ENCODE results near the gene TSPAN4. TPM values are rescaled to one million over a fixed set of nuclear protein-coding genes. Genes with fewer than 3 reads are reported as not detected.

The TSPAN4 gene
- total and polyA plus RNA-seq, 4 donors, result 68.3 to 197 (median 134) TPM

- Histone ChIP-seq H3K27me3 (ENCODE audit: control insufficient read depth in 3 of 3, insufficient read depth in 3 of 3, low read length in 2 of 3) (peaks cover 0 to 24% (median 12%) of the 10 kb centered on the region in 3 donors), H3K27ac (ENCODE audit: low read depth in 1 of 2, low read length in 1 of 2) (peak within 1 kb of the TSS; percentile 84 to 95), H3K4me1 (ENCODE audit: control insufficient read depth in 5 of 5, insufficient read depth in 5 of 5, low read length in 5 of 5) (peaks cover 0 to 61% (median 25%) of the 10 kb centered on the region in 5 donors), H3K4me3 (peak within 1 kb of the TSS; percentile 70), H3K36me3 (ENCODE audit: control insufficient read depth in 4 of 4, insufficient read depth in 4 of 4, low read length in 4 of 4) (peaks cover 0 to 16% (median 9%) of the 10 kb centered on the region in 4 donors), H3K9me3 (ENCODE audit: control insufficient read depth in 4 of 4, insufficient read depth in 3 of 4, low read length in 3 of 4) (no peaks in the 10 kb centered on the region), H3K9ac (ENCODE audit: insufficient read depth in 1 of 2, low read length in 2 of 2) (peak within 1 kb of the TSS; percentile 25 to 68)
- 2% methylated on average over 34 to 67 of the region's 67 CpGs for WGBS, 2 donors
- TF ChIP-seq CTCF (IDR thresholded peaks at IDR 0.05; ENCODE audit: control extremely low read depth, extremely low read depth), result no peak
- DNase-seq, result peak; percentile 46 to 68 (median 55)
- ATAC-seq (ENCODE audit: insufficient read depth, low FRiP score), result peak; percentile 12
Observed at GRCh38 chr11:832529-833113, 10.0 kb upstream of the TSPAN4 start, which contains the start of gene CD151. Gene CD151, plus strand, starts transcription at chr11:832952. Its CDS starts 3,118 bp downstream, at chr11:836070.

- TF ChIP-seq CTCF (IDR thresholded peaks at IDR 0.05; ENCODE audit: control extremely low read depth, extremely low read depth), result no peak
- peak; percentile 13 for ATAC-seq (ENCODE audit: insufficient read depth, low FRiP score)
- DNase-seq, result peak; percentile 50 to 63 (median 59)
- no peaks in the 10 kb centered on the region for H3K9me3 ChIP-seq (ENCODE audit: control insufficient read depth in 4 of 4, insufficient read depth in 3 of 4, low read length in 3 of 4)
- WGBS, 2 donors, result 1% methylated on average over 22 to 55 of the region's 55 CpGs
- peaks cover 0 to 55% (median 23%) of the 10 kb centered on the region in 5 donors for H3K4me1 ChIP-seq (ENCODE audit: control insufficient read depth in 5 of 5, insufficient read depth in 5 of 5, low read length in 5 of 5)
- H3K27ac ChIP-seq (ENCODE audit: low read depth in 1 of 2, low read length in 1 of 2), result peak overlapping the region; percentile 84 to 95
- H3K27me3 ChIP-seq (ENCODE audit: control insufficient read depth in 3 of 3, insufficient read depth in 3 of 3, low read length in 2 of 3), result peaks cover 0 to 21% (median 12%) of the 10 kb centered on the region in 3 donors
- peaks cover 0 to 22% (median 11%) of the 10 kb centered on the region in 4 donors for H3K36me3 ChIP-seq (ENCODE audit: control insufficient read depth in 4 of 4, insufficient read depth in 4 of 4, low read length in 4 of 4)
- H3K9ac ChIP-seq (ENCODE audit: insufficient read depth in 1 of 2, low read length in 2 of 2), result peak overlapping the region; percentile 25 to 68
- peak overlapping the region; percentile 70 for H3K4me3 ChIP-seq
Observed at GRCh38 chr11:833114-833791, 9.4 kb upstream of the TSPAN4 start.

- peaks cover 0 to 54% (median 20%) of the 10 kb centered on the region in 5 donors for H3K4me1 ChIP-seq (ENCODE audit: control insufficient read depth in 5 of 5, insufficient read depth in 5 of 5, low read length in 5 of 5)
- no peak for DNase-seq
- peak overlapping the region; percentile 88 to 95 for H3K27ac ChIP-seq (ENCODE audit: low read depth in 1 of 2, low read length in 1 of 2)
- peaks cover 0 to 28% (median 14%) of the 10 kb centered on the region in 4 donors for H3K36me3 ChIP-seq (ENCODE audit: control insufficient read depth in 4 of 4, insufficient read depth in 4 of 4, low read length in 4 of 4)
- H3K9me3 ChIP-seq (ENCODE audit: control insufficient read depth in 4 of 4, insufficient read depth in 3 of 4, low read length in 3 of 4), result no peaks in the 10 kb centered on the region
- peak overlapping the region in 1 of 2 donors; percentile 19 for H3K9ac ChIP-seq (ENCODE audit: insufficient read depth in 1 of 2, low read length in 2 of 2)
- ATAC-seq (ENCODE audit: insufficient read depth, low FRiP score), result no peak
- no peak for TF ChIP-seq CTCF (IDR thresholded peaks at IDR 0.05; ENCODE audit: control extremely low read depth, extremely low read depth)
- WGBS, 2 donors, result 40 to 64% methylated on average over 9 of the region's 9 CpGs
- peaks cover 0 to 21% (median 11%) of the 10 kb centered on the region in 3 donors for H3K27me3 ChIP-seq (ENCODE audit: control insufficient read depth in 3 of 3, insufficient read depth in 3 of 3, low read length in 2 of 3)
- peak overlapping the region; percentile 70 for H3K4me3 ChIP-seq
Observed at GRCh38 chr11:833849-834311, 8.8 kb upstream of the TSPAN4 start.
